HCT116 (cell line): ENCODE data around the gene FTL. TPM values are rescaled to one million over a fixed set of nuclear protein-coding genes. Genes with fewer than 3 reads are reported as not detected.

Source experiments
- ATAC-seq: fragments of 200-7000 bp; cut with Tn5 transposase; 2 replicates; pipeline ENCODE4 v1.9.1; 2020; ENCODE audit warnings: mild to moderate bottlenecking, moderate library complexity
- BruUV-seq: library from RNA; stranded (reverse); fragments of 400-500 nt; replicated peaks from 2 replicates; lab custom pipeline; 2021; lab: Mats Ljungman, UMichigan
- CTCF ChIA-PET: fragments of 300-600 bp; sonication (Branson Sonifier 250); formaldehyde crosslinking; loops from one replicate; lab custom pipeline; 2021; ENCODE audit warnings: antibody characterized with exemption; lab: Charles Lee
- POLR2A ChIA-PET: fragments of 300-600, 350-600 bp; sonication (Branson Sonifier 250); formaldehyde crosslinking; loops from one replicate; lab custom pipeline; 2021; ENCODE audit warnings: antibody characterized with exemption; lab: Charles Lee
- RAD21 ChIA-PET, 2 experiments: fragments of 300-600 bp; sonication (Branson Sonifier 250); formaldehyde crosslinking; loops; one replicate each; lab custom pipeline; 2023; ENCODE audit warnings: low total read pairs in 2 of 2; ENCODE audit not compliant: uncharacterized antibody in 2 of 2, unreplicated experiment in 2 of 2, low non-redundant PET in 1 of 2; lab: Charles Lee
- DNase-seq: peaks from one replicate; pipeline ENCODE4 v3.0.0-alpha.2; 2010; ENCODE audit warnings: low read depth, low spot score
- H2AFZ ChIP-seq: fragments of 200-600 bp; shearing (Covaris generic), sonication (generic); 2 replicates; pipeline ENCODE4 v1.6.1; 2017; ENCODE audit warnings: low read depth, mixed run types, mixed read lengths, antibody characterized with exemption, low read length; ENCODE audit not compliant: poor library complexity, severe bottlenecking
- H3K27ac ChIP-seq: 2 replicates; pipeline ENCODE4 v1.5.1; 2012; ENCODE audit warnings: low read depth, low read length
- H3K27me3 ChIP-seq: fragments of 200-600 bp; sonication (generic); 2 replicates; pipeline ENCODE4 v1.6.1; 2016; ENCODE audit warnings: mixed run types, low read length, mixed read lengths; ENCODE audit not compliant: insufficient read depth
- H3K36me3 ChIP-seq, 2 experiments: fragments of 200-500 bp in 1 of 2; fragments of 200-600 bp in 1 of 2; sonication (Bioruptor generic) in 1 of 2; sonication (generic) in 1 of 2; 2 replicates each; pipeline versions ENCODE4 v1.5.1 to v1.6.1; 2014 to 2016; ENCODE audit warnings: low read length in 2 of 2, inconsistent platforms in 1 of 2, mixed read lengths in 1 of 2, mixed run types in 1 of 2; ENCODE audit not compliant: insufficient read depth in 2 of 2, control insufficient read depth in 1 of 2
- H3K4me1 ChIP-seq, 2 experiments: fragments of 200-600 bp in 1 of 2; sonication (generic) in 1 of 2; 2 replicates each; pipeline versions ENCODE4 v1.5.1 to v1.6.1; 2012 to 2017; ENCODE audit warnings: low read length in 2 of 2, inconsistent platforms in 1 of 2, mild to moderate bottlenecking in 1 of 2, mixed read lengths in 1 of 2, mixed run types in 1 of 2, moderate library complexity in 1 of 2; ENCODE audit not compliant: insufficient read depth in 2 of 2, control insufficient read depth in 1 of 2
- H3K4me2 ChIP-seq: fragments of 200-600 bp; sonication (generic); 2 replicates; pipeline ENCODE4 v1.6.1; 2017; ENCODE audit warnings: mixed run types, low read length, mixed read lengths
- H3K4me3 ChIP-seq, 2 experiments: fragments of 200-600 bp in 1 of 2; sonication (generic) in 1 of 2; replicated peaks in 1 of 2; 2 replicates each; pipeline ENCODE4 v1.5.1; 2011 to 2016; ENCODE audit warnings: low read length in 2 of 2, control low read depth in 1 of 2, low read depth in 1 of 2, mild to moderate bottlenecking in 1 of 2, mixed read lengths in 1 of 2, mixed run types in 1 of 2
- H3K79me2 ChIP-seq: fragments of 200-600 bp; sonication (generic); 2 replicates; pipeline ENCODE4 v1.6.1; 2017; ENCODE audit warnings: mild to moderate bottlenecking, mixed run types, low read length, moderate library complexity, mixed read lengths; ENCODE audit not compliant: insufficient read depth
- H3K9ac ChIP-seq: fragments of 200-600 bp; sonication (generic); 2 replicates; pipeline ENCODE4 v1.6.1; 2016; ENCODE audit warnings: low read length, mixed read lengths
- H3K9me2 ChIP-seq: fragments of 200-600 bp; sonication (generic), shearing (Covaris generic); 2 replicates; pipeline ENCODE4 v1.6.1; 2017; ENCODE audit warnings: mixed run types, mild to moderate bottlenecking, moderate library complexity; ENCODE audit not compliant: insufficient read depth
- H3K9me3 ChIP-seq, 2 experiments: fragments of 200-500 bp in 1 of 2; fragments of 200-600 bp in 1 of 2; sonication (Bioruptor generic) in 1 of 2; sonication (generic) in 1 of 2; 2 replicates each; pipeline ENCODE4 v1.6.1; 2014 to 2017; ENCODE audit warnings: low read length in 2 of 2, mixed read lengths in 2 of 2, inconsistent platforms in 1 of 2, low read depth in 1 of 2, mild to moderate bottlenecking in 1 of 2, mixed run types in 1 of 2, moderate library complexity in 1 of 2; ENCODE audit not compliant: control insufficient read depth in 1 of 2, insufficient read depth in 1 of 2
- H4K20me1 ChIP-seq: fragments of 200-600 bp; sonication (generic), shearing (Covaris generic); 2 replicates; pipeline ENCODE4 v1.6.1; 2017; ENCODE audit warnings: mixed run types, mild to moderate bottlenecking, moderate library complexity; ENCODE audit not compliant: insufficient read depth
- EGR1 ChIP-seq: IDR thresholded peaks from 2 replicates; pipeline ENCODE4 v1.6.1; 2012; ENCODE audit warnings: low read depth
- POLR2A ChIP-seq: IDR thresholded peaks from 2 replicates; pipeline ENCODE4 v1.7.0; 2011; ENCODE audit warnings: borderline replicate concordance; ENCODE audit not compliant: insufficient read depth, insufficient read length; ENCODE audit errors: extremely low read depth
- RAD21 ChIP-seq: IDR thresholded peaks from 2 replicates; pipeline ENCODE4 v1.6.1; 2012; ENCODE audit warnings: low read depth, mild to moderate bottlenecking
- SP1 ChIP-seq: IDR thresholded peaks from 2 replicates; pipeline ENCODE4 v1.6.1; 2012; ENCODE audit warnings: low read depth
- TCF7L2 ChIP-seq: IDR thresholded peaks from 2 replicates; pipeline ENCODE4 v1.7.0; 2011; ENCODE audit warnings: borderline replicate concordance, inconsistent platforms; ENCODE audit not compliant: insufficient read depth, insufficient read length; ENCODE audit errors: extremely low read depth
- YY1 ChIP-seq: IDR thresholded peaks from 2 replicates; pipeline ENCODE4 v1.6.1; 2011; ENCODE audit warnings: low read length, low read depth, moderate library complexity, mild to moderate bottlenecking; ENCODE audit not compliant: insufficient replicate concordance; ENCODE audit errors: extremely low read depth
- intact Hi-C: fragments of 100-400 bp; cut with micrococcal nuclease; formaldehyde crosslinking; loops from 2 replicates; pipeline ENCODE4 v1.10.0; 2022
- total RNA-seq: library from RNA; stranded (reverse); gene quantifications from one replicate; pipeline ENCODE4 v1.2.1, GENCODE V29; 2021; ENCODE audit not compliant: unreplicated experiment
- TF ChIP-seq, protein P1 (sequence below), 3 experiments: fragments of 200-600 bp in 1 of 3; sonication (generic) in 1 of 3; IDR thresholded peaks in 2 of 3; conservative IDR thresholded peaks in 1 of 3; 2 replicates each; pipeline ENCODE4 v1.5.1; 2012 to 2017; ENCODE audit warnings: low read depth in 2 of 3, low read length in 2 of 3, antibody characterized with exemption in 1 of 3, borderline replicate concordance in 1 of 3, control low read depth in 1 of 3, mild to moderate bottlenecking in 1 of 3, mixed read lengths in 1 of 3, mixed run types in 1 of 3, moderate library complexity in 1 of 3; ENCODE audit not compliant: insufficient read depth in 1 of 3

Gene FTL
- total RNA-seq, 1 experiment from 2014 or later = 1,885 TPM

DNA sequence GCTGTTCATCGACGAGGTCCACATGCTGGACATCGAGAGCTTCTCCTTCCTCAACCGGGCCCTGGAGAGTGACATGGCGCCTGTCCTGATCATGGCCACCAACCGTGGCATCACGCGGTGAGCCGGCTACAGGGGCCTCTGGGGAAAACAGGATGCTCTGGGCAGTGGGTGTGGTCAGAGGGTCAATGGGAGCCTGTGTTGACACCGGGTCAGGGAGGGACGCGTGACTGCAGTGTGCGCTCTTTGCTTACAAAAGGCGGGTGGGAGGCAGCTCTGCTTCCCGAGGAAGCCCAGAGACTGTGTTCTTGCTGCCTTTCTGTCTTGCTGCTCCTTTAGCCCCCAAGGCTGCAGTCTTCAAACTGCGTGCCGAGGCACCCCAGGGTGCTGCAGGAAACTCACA, 46.1 kb downstream of the FTL start:
- Histone ChIP-seq H3K27me3 (no peaks in the 10 kb centered on the region), H3K79me2 (no peaks in the 10 kb centered on the region), H3K4me3 (no peak overlapping the region), H3K4me1 (no peaks in the 10 kb centered on the region), H2AFZ (no peak overlapping the region), H3K36me3 (peaks cover 49 to 51% of the 10 kb centered on the region in 2 experiments), H4K20me1 (no peaks in the 10 kb centered on the region), H3K27ac (no peak overlapping the region), H3K9me3 (no peaks in the 10 kb centered on the region), H3K4me2 (no peak overlapping the region), H3K9me2 (no peaks in the 10 kb centered on the region), H3K9ac (no peak overlapping the region)
- POLR2A ChIA-PET = no interaction called here
- DNase-seq (no peak), ATAC-seq (no peak)
- TF ChIP-seq, protein P1, sequence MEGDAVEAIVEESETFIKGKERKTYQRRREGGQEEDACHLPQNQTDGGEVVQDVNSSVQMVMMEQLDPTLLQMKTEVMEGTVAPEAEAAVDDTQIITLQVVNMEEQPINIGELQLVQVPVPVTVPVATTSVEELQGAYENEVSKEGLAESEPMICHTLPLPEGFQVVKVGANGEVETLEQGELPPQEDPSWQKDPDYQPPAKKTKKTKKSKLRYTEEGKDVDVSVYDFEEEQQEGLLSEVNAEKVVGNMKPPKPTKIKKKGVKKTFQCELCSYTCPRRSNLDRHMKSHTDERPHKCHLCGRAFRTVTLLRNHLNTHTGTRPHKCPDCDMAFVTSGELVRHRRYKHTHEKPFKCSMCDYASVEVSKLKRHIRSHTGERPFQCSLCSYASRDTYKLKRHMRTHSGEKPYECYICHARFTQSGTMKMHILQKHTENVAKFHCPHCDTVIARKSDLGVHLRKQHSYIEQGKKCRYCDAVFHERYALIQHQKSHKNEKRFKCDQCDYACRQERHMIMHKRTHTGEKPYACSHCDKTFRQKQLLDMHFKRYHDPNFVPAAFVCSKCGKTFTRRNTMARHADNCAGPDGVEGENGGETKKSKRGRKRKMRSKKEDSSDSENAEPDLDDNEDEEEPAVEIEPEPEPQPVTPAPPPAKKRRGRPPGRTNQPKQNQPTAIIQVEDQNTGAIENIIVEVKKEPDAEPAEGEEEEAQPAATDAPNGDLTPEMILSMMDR (IDR thresholded peaks at IDR 0.05 in 2 of 3, conservative IDR thresholded peaks at IDR 0.05 in 1 of 3; ENCODE audit: borderline replicate concordance in 1 of 3, insufficient read depth in 1 of 3, low read depth in 2 of 3, low read length in 2 of 3) = no peak
- TF ChIP-seq SP1 (no peak), TCF7L2 (no peak), POLR2A (no peak), YY1 (no peak), EGR1 (no peak), RAD21 (no peak)
- BruUV-seq = no TSS peak
- RAD21 ChIA-PET = no interaction called here
- CTCF ChIA-PET = interaction anchor here (3.3 kb wide), 1 partner anchor 11 kb away, joined by 19 read pairs; no protein-coding TSS in a partner anchor
- intact Hi-C loops = no loop called here
